Gastrocnemius medialis (tissue), 4 donors: Measurements from ENCODE around the gene CCDC74A.
"Not testable (repeated sequence)": the region's sequence is repeated elsewhere in the genome, so short reads cannot be mapped to it uniquely, and the experiment has no call there.

Experiments
- POLR2A ChIP-seq, 2 donors: fragments of 450-650 bp; IDR thresholded peaks; one replicate each; pipeline ENCODE4 v1.6.1; 2017; ENCODE audit warnings: antibody characterized with exemption in 2 of 2, mild to moderate bottlenecking in 2 of 2, moderate library complexity in 2 of 2
- TF ChIP-seq, protein P1 (sequence below), 5 experiments: fragments of 450-650 bp in 3 of 5; fragments of 200-600 bp in 2 of 5; sonication (generic) in 2 of 5; IDR thresholded peaks in 4 of 5; conservative IDR thresholded peaks in 1 of 5; 1 replicate in 4 of 5; 2 replicates in 1 of 5; pipeline ENCODE4 v1.5.1; 2016 to 2019; ENCODE audit warnings: antibody characterized with exemption in 5 of 5, mild to moderate bottlenecking in 3 of 5, moderate library complexity in 3 of 5

DNA sequence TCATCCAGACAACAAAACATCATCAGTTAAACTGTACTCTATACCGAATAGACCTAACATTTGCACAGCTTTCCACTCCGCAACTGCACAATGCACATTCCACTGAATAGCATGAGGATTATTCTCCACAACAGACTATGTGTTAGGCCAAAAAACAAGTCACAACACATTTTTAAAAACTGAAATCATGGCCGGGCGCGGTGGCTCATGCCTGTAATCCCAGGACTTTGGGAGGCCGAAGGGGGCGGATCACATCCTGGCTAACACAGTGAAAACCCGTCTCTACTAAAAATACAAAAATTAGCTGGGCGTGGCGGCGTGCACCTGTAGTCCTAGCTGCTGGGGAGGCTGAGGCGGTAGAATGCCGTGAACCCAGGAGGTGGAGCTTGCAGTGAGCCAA is 11.2 kb downstream of the CCDC74A start:
- TF ChIP-seq POLR2A (IDR thresholded peaks at IDR 0.05): not testable (repeated sequence)
- TF ChIP-seq, protein P1, sequence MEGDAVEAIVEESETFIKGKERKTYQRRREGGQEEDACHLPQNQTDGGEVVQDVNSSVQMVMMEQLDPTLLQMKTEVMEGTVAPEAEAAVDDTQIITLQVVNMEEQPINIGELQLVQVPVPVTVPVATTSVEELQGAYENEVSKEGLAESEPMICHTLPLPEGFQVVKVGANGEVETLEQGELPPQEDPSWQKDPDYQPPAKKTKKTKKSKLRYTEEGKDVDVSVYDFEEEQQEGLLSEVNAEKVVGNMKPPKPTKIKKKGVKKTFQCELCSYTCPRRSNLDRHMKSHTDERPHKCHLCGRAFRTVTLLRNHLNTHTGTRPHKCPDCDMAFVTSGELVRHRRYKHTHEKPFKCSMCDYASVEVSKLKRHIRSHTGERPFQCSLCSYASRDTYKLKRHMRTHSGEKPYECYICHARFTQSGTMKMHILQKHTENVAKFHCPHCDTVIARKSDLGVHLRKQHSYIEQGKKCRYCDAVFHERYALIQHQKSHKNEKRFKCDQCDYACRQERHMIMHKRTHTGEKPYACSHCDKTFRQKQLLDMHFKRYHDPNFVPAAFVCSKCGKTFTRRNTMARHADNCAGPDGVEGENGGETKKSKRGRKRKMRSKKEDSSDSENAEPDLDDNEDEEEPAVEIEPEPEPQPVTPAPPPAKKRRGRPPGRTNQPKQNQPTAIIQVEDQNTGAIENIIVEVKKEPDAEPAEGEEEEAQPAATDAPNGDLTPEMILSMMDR (IDR thresholded peaks at IDR 0.05 in 4 of 5, conservative IDR thresholded peaks at IDR 0.05 in 1 of 5): not testable (repeated sequence)
